ENCODE data around the gene PRRT1.
A peak's percentile ranks its signal among the peaks of the same experiment; 100 is the strongest.
"Not testable (repeated sequence)": the region's sequence is repeated elsewhere in the genome, so short reads cannot be mapped to it uniquely, and the experiment has no call there.

Gene PRRT1
- 0 to 0.29 (median 0.06) reads per million in 9 experiments for total RNA-seq

GRCh38 chr6:32151863-32152768 is at the start of gene PRRT1:
Gene PRRT1, minus strand, starts transcription at chr6:32151939. Its CDS starts 112 bp downstream, at chr6:32151827.
- Mint-ChIP-seq H3K27ac (peak within 1 kb of the TSS; percentile 2 to 92), H3K27me3 (peaks cover 31 to 52% of the 10 kb centered on the region in 2 donors), H3K4me3 (peak within 1 kb of the TSS; percentile 23 to 89)

GRCh38 chr6:32200711-32201475 is 49.2 kb upstream of the PRRT1 start:
- Mint-ChIP-seq H3K4me1 (ENCODE audit: low read depth in 2 of 2) (peaks cover 5 to 11% of the 10 kb centered on the region in 2 donors), H3K9me3 (no peaks in the 10 kb centered on the region), H3K36me3 (ENCODE audit: insufficient read depth) (peaks cover 12% of the 10 kb centered on the region), H3K27ac (no peak overlapping the region), H3K27me3 (peaks cover 6 to 28% of the 10 kb centered on the region in 2 donors), H3K4me3 (no peak overlapping the region)
- ATAC-seq (replicated peaks) (no peak), DNase-seq (no peak)

More at GRCh38 chr6:32151863-32152768, at the start of gene PRRT1:
- Mint-ChIP-seq H3K4me1 (ENCODE audit: low read depth in 2 of 2) (peaks cover 46 to 55% of the 10 kb centered on the region in 2 donors), H3K36me3 (ENCODE audit: insufficient read depth) (peaks cover 19% of the 10 kb centered on the region), H3K9me3 (no peaks in the 10 kb centered on the region)
- ATAC-seq (replicated peaks) (no peak), DNase-seq (no peak)

GRCh38 chr6:32198866-32199265 is 47.1 kb upstream of the PRRT1 start:
- Mint-ChIP-seq H3K27ac (peak overlapping the region in 1 of 2 donors; percentile 29), H3K27me3 (peaks cover 0 to 17% of the 10 kb centered on the region in 2 donors), H3K4me3 (no peak overlapping the region), H3K4me1 (ENCODE audit: low read depth in 2 of 2) (peaks cover 22 to 25% of the 10 kb centered on the region in 2 donors), H3K36me3 (ENCODE audit: insufficient read depth) (peaks cover 15% of the 10 kb centered on the region), H3K9me3 (no peaks in the 10 kb centered on the region)
- DNase-seq (no peak), ATAC-seq (replicated peaks) (no peak)

GRCh38 chr6:32198345-32198696 is 46.6 kb upstream of the PRRT1 start:
- H3K27me3 Mint-ChIP-seq, result peaks cover 0 to 17% of the 10 kb centered on the region in 2 donors
- ATAC-seq (replicated peaks), result no peak
- no peak overlapping the region for H3K27ac Mint-ChIP-seq
- no peak overlapping the region for H3K4me3 Mint-ChIP-seq
- H3K9me3 Mint-ChIP-seq, result no peaks in the 10 kb centered on the region
- no peak for DNase-seq
- peaks cover 27 to 31% of the 10 kb centered on the region in 2 donors for H3K4me1 Mint-ChIP-seq (ENCODE audit: low read depth in 2 of 2)
- peaks cover 15% of the 10 kb centered on the region for H3K36me3 Mint-ChIP-seq (ENCODE audit: insufficient read depth)

DNA sequence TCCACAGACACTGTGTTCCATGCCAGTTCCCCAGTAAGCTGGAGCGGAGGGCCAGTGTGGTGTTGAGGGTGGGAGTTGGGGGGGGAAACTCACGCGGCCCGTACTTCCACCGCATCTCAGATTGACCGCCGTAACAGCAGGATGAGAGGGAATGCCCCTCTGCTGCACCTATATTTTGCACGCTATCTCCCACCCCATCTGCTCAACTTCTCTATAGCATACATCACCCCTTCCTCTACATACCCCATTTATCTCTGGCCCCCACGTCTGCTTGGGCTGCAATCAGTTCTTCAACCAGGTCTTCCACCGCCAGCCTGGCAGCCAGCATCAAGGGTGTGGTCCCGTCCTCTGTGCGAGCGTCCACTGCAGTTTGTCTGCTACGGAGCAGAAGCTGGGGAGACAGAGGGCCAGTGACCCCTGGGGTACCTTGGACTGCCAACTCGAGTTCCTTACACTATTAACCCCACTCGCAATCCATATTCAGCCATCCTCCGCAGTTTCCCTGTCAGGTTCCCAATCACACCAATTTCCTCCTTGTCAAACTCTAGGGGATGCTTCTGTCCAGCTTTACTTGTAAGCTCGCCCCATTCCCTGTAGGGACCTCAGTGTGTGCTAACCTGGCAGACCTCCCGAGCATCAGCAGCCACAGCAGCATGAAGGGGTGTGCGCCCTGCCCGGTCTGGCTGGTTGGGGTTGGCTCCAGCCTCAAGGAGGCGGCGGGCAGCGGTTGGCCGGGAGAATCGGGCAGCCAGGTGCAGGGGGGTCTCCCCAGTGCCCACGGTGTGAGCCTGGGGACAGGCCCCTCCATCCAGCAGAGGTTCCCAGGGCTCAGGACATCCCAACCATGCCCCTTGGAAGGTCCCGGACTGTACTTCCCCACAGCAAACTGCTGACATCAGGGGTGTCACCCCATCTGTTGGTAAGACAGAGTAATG is 45.2 kb upstream of the PRRT1 start:
- Mint-ChIP-seq H3K4me3 (peak overlapping the region; percentile 97 to 98), H3K9me3 (no peaks in the 10 kb centered on the region), H3K27me3 (peaks cover 0 to 17% of the 10 kb centered on the region in 2 donors), H3K27ac (peak overlapping the region; percentile 99 to 100), H3K4me1 (ENCODE audit: low read depth in 2 of 2) (peaks cover 35 to 36% of the 10 kb centered on the region in 2 donors), H3K36me3 (ENCODE audit: insufficient read depth) (peaks cover 19% of the 10 kb centered on the region)
- DNase-seq (no peak), ATAC-seq (replicated peaks) (no peak)

GRCh38 chr6:32195902-32196681 is 44.4 kb upstream of the PRRT1 start:
- peak; percentile 38 to 60 (median 43) for DNase-seq
- Mint-ChIP-seq H3K27me3 (peaks cover 0 to 12% of the 10 kb centered on the region in 2 donors), H3K4me3 (peak overlapping the region; percentile 97 to 98), H3K4me1 (ENCODE audit: low read depth in 2 of 2) (peaks cover 44% of the 10 kb centered on the region in 2 donors), H3K36me3 (ENCODE audit: insufficient read depth) (peaks cover 27% of the 10 kb centered on the region), H3K27ac (peak overlapping the region; percentile 99 to 100), H3K9me3 (no peaks in the 10 kb centered on the region)
- ATAC-seq (replicated peaks), result peak; percentile 82

GRCh38 chr6:32195652-32195901 is 43.8 kb upstream of the PRRT1 start:
- Mint-ChIP-seq H3K9me3 (no peaks in the 10 kb centered on the region), H3K4me1 (ENCODE audit: low read depth in 2 of 2) (peaks cover 45 to 47% of the 10 kb centered on the region in 2 donors)

GRCh38 chr6:32194825-32195651 is 43.3 kb upstream of the PRRT1 start:
- Mint-ChIP-seq H3K4me1 (ENCODE audit: low read depth in 2 of 2) (peaks cover 49 to 50% of the 10 kb centered on the region in 2 donors), H3K4me3 (peak overlapping the region; percentile 97 to 98), H3K27ac (peak overlapping the region; percentile 99 to 100), H3K9me3 (no peaks in the 10 kb centered on the region), H3K36me3 (ENCODE audit: insufficient read depth) (peaks cover 33% of the 10 kb centered on the region), H3K27me3 (peaks cover 0 to 2% of the 10 kb centered on the region in 2 donors)
- ATAC-seq (replicated peaks) (no peak), DNase-seq (peak in 1 of 3 experiments; percentile 42)

More at GRCh38 chr6:32195652-32195901, 43.8 kb upstream of the PRRT1 start:
- H3K27ac Mint-ChIP-seq, result peak overlapping the region; percentile 99 to 100
- H3K4me3 Mint-ChIP-seq, result peak overlapping the region; percentile 97 to 98
- peak; percentile 76 for ATAC-seq (replicated peaks)
- H3K27me3 Mint-ChIP-seq, result peaks cover 0 to 7% of the 10 kb centered on the region in 2 donors
- peak; percentile 97 to 100 (median 99) for DNase-seq
- peaks cover 27% of the 10 kb centered on the region for H3K36me3 Mint-ChIP-seq (ENCODE audit: insufficient read depth)

GRCh38 chr6:32194388-32194787 is 42.6 kb upstream of the PRRT1 start:
- Mint-ChIP-seq H3K9me3 (no peaks in the 10 kb centered on the region), H3K27ac (peak overlapping the region in 1 of 2 donors; percentile 100), H3K27me3 (no peaks in the 10 kb centered on the region), H3K4me3 (peak overlapping the region; percentile 97 to 98), H3K36me3 (ENCODE audit: insufficient read depth) (peaks cover 36% of the 10 kb centered on the region), H3K4me1 (ENCODE audit: low read depth in 2 of 2) (peaks cover 50% of the 10 kb centered on the region in 2 donors)
- DNase-seq, result no peak
- ATAC-seq (replicated peaks), result no peak

- not testable (repeated sequence) for H3K9me3 Mint-ChIP-seq; H3K27me3 Mint-ChIP-seq; ATAC-seq (replicated peaks); DNase-seq
- Mint-ChIP-seq H3K36me3 (ENCODE audit: insufficient read depth) (peaks cover 43% of the 10 kb centered on the region), H3K4me3 (peak overlapping the region; percentile 95 to 99), H3K27ac (peak overlapping the region; percentile 96 to 98), H3K4me1 (ENCODE audit: low read depth in 2 of 2) (peaks cover 61 to 63% of the 10 kb centered on the region in 2 donors)
These were observed 41.4 kb upstream of the PRRT1 start for GRCh38 chr6:32193096-32193495.

DNA sequence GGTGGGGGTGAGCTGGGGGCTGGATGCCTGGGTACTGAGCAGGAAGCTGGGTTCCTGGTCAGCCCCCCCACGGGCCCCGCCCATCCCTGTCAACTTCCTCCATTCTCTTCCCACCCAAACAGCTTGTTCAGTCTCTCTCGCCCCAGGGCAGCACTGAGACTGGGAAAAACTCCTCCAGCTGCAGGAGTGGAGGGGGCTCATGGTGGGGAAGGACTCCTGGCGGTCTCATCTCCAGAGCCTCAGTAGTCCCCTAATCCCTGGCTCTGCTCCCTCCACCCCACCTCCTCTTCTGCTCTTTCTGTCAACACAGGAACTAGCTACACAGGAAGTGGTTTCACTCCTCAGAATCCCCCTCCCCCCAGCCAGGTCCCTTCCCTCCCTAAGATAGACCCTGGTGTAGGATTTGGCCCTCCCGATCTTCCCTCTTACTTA is 40.9 kb upstream of the PRRT1 start, which contains the start of gene GPSM3:
Gene GPSM3, minus strand, starts transcription at position 36 of the 432 bp plus-strand sequence. CDS start 130 bp downstream, outside the sequence.
- H3K27ac Mint-ChIP-seq, result peak within 1 kb of the TSS; percentile 96 to 98
- H3K9me3 Mint-ChIP-seq, result no peaks in the 10 kb centered on the region
- H3K4me1 Mint-ChIP-seq (ENCODE audit: low read depth in 2 of 2), result peaks cover 64 to 65% of the 10 kb centered on the region in 2 donors

More for the DNA sequence above, 40.9 kb upstream of the PRRT1 start, which contains the start of gene GPSM3:
- DNase-seq (no peak), ATAC-seq (replicated peaks) (no peak)
- Mint-ChIP-seq H3K36me3 (ENCODE audit: insufficient read depth) (peaks cover 43% of the 10 kb centered on the region), H3K27me3 (no peaks in the 10 kb centered on the region), H3K4me3 (peak within 1 kb of the TSS; percentile 95 to 99)
